GM12878 (cell line): Measurements from ENCODE around the gene COA1. TPM values are rescaled to one million over a fixed set of nuclear protein-coding genes. Genes with fewer than 3 reads are reported as not detected.

Source experiments
- ATAC-seq: fragments of 200-7000 bp; cut with Tn5 transposase; 3 replicates; pipeline ENCODE4 v1.9.1; 2020; ENCODE audit warnings: mild to moderate bottlenecking, moderate library complexity
- BruUV-seq: library from RNA; stranded (reverse); fragments of 400-500 nt; replicated peaks from 2 replicates; lab custom pipeline; 2021; lab: Mats Ljungman, UMichigan
- CTCF ChIA-PET: fragments of 300-600 bp; sonication (Branson Sonifier 250); formaldehyde crosslinking; extraction: SDS; loops from one replicate; lab custom pipeline; 2021; ENCODE audit warnings: inconsistent platforms; lab: Yijun Ruan, JAX
- POLR2A ChIA-PET: fragments of 350-600 bp; formaldehyde crosslinking; extraction: SDS; loops from one replicate; lab custom pipeline; 2021; ENCODE audit warnings: inconsistent platforms; lab: Charles Lee
- RAD21 ChIA-PET: fragments of 300-600 bp; sonication (Branson Sonifier 250); formaldehyde crosslinking; loops from one replicate; lab custom pipeline; 2023; ENCODE audit warnings: antibody characterized with exemption; ENCODE audit not compliant: unreplicated experiment; lab: Charles Lee
- SMC1A ChIA-PET: fragments of 300-600 bp; sonication (Branson Sonifier 250); formaldehyde crosslinking; loops from one replicate; lab custom pipeline; 2023; ENCODE audit not compliant: unreplicated experiment, uncharacterized antibody; lab: Charles Lee
- DNase-seq: peaks from one replicate; pipeline ENCODE4 v3.0.0-alpha.2; 2011; ENCODE audit warnings: low read depth, low spot score
- FAIRE-seq: peaks from 3 replicates; lab custom pipeline; 2011; peaks lifted over from hg19 to GRCh38; lab: Jason Lieb, UNC
- H2AFZ ChIP-seq: 2 replicates; pipeline ENCODE4 v1.6.0; 2011; ENCODE audit warnings: low read depth, low read length, control low read depth; ENCODE audit not compliant: control insufficient read depth
- H3K27ac ChIP-seq: 2 replicates; pipeline ENCODE4 v1.5.1; 2011; ENCODE audit warnings: control low read depth; ENCODE audit not compliant: control insufficient read depth, insufficient read depth
- H3K27me3 ChIP-seq, 2 experiments: replicated peaks in 1 of 2; 2 replicates each; pipeline versions ENCODE4 v1.6.0 to v1.6.1; 2011; ENCODE audit warnings: low read length in 1 of 2; ENCODE audit not compliant: control insufficient read depth in 2 of 2, insufficient read depth in 2 of 2
- H3K36me3 ChIP-seq, 2 experiments: 2 replicates each; pipeline ENCODE4 v1.5.1; 2011; ENCODE audit warnings: low read length in 1 of 2; ENCODE audit not compliant: control insufficient read depth in 2 of 2, insufficient read depth in 2 of 2
- H3K4me1 ChIP-seq: 2 replicates; pipeline ENCODE4 v1.6.1; 2011; ENCODE audit warnings: mild to moderate bottlenecking, low read length, moderate library complexity, mixed read lengths; ENCODE audit not compliant: control insufficient read depth, insufficient read depth
- H3K4me2 ChIP-seq: 2 replicates; pipeline ENCODE4 v1.6.0; 2011; ENCODE audit warnings: control low read depth; ENCODE audit not compliant: control insufficient read depth, insufficient read depth
- H3K4me3 ChIP-seq: fragments of 200-600 bp; sonication (generic); 2 replicates; pipeline ENCODE4 v1.5.1; 2016
- H3K79me2 ChIP-seq: 2 replicates; pipeline ENCODE4 v1.6.0; 2011; ENCODE audit warnings: low read length; ENCODE audit not compliant: control insufficient read depth, insufficient read depth
- H3K9ac ChIP-seq: 2 replicates; pipeline ENCODE4 v1.8.0; 2011; ENCODE audit warnings: low read length, control low read depth, mixed read lengths; ENCODE audit not compliant: control insufficient read depth, insufficient read depth
- H3K9me3 ChIP-seq: replicated peaks from 3 replicates; pipeline ENCODE4 v1.5.1; 2011; ENCODE audit warnings: mild to moderate bottlenecking, low read length; ENCODE audit not compliant: control insufficient read depth, insufficient read depth
- H4K20me1 ChIP-seq: 2 replicates; pipeline ENCODE4 v1.6.0; 2011; ENCODE audit not compliant: control insufficient read depth, insufficient read depth
- ATF7 ChIP-seq: fragments of 450-650 bp; IDR thresholded peaks from 2 replicates; pipeline ENCODE4 v1.6.1; 2016; ENCODE audit warnings: low read depth, mild to moderate bottlenecking
- E2F4 ChIP-seq: IDR thresholded peaks from 2 replicates; pipeline ENCODE4 v1.6.1; 2012; ENCODE audit warnings: low read depth, low read length, improper control_type of control experiment
- RELB ChIP-seq: fragments of 450-650 bp; IDR thresholded peaks from 2 replicates; pipeline ENCODE4 v1.6.1; 2017; ENCODE audit warnings: low read depth, mild to moderate bottlenecking, moderate library complexity
- RFX5 ChIP-seq: IDR thresholded peaks from 2 replicates; pipeline ENCODE4 v1.6.1; 2011; ENCODE audit warnings: low read depth, low read length, improper control_type of control experiment
- SKIL ChIP-seq: fragments of 450-650 bp; IDR thresholded peaks from 2 replicates; pipeline ENCODE4 v1.6.1; 2017; ENCODE audit warnings: mild to moderate bottlenecking, low read depth, inconsistent platforms; ENCODE audit not compliant: poor library complexity, severe bottlenecking
- SREBF2 ChIP-seq: IDR thresholded peaks from 2 replicates; pipeline ENCODE4 v1.6.1; 2012; ENCODE audit warnings: mild to moderate bottlenecking, low read length
- STAT1 ChIP-seq: fragments of 450-650 bp; conservative IDR thresholded peaks from 2 replicates; pipeline ENCODE4 v1.6.1; 2014; ENCODE audit warnings: antibody characterized with exemption, mild to moderate bottlenecking
- STAT3 ChIP-seq: IDR thresholded peaks from 2 replicates; pipeline ENCODE4 v1.6.1; 2011; ENCODE audit warnings: low read depth, low read length, improper control_type of control experiment
- YY1 ChIP-seq: IDR thresholded peaks from 2 replicates; pipeline ENCODE4 v1.6.1; 2011; ENCODE audit warnings: low read depth, mild to moderate bottlenecking, low read length
- ZNF687 ChIP-seq: fragments of 450-650 bp; IDR thresholded peaks from 2 replicates; pipeline ENCODE4 v1.6.1; 2017; ENCODE audit warnings: mild to moderate bottlenecking, moderate library complexity
- ZSCAN29 ChIP-seq: fragments of 450-650 bp; IDR thresholded peaks from 2 replicates; pipeline ENCODE4 v1.6.1; 2017; ENCODE audit warnings: mild to moderate bottlenecking, moderate library complexity
- ZZZ3 ChIP-seq: IDR thresholded peaks from 2 replicates; pipeline ENCODE4 v1.6.1; 2011; ENCODE audit warnings: low read depth; ENCODE audit not compliant: control insufficient read depth, insufficient read length
- WGBS: methylation state at CpG from one replicate; pipeline ENCODE4 v1.1.6; 2016; ENCODE audit warnings: low lambda C conversion rate; ENCODE audit not compliant: insufficient replicate concordance, insufficient coverage; ENCODE audit errors: missing lambda C conversion rate; 5-methylcytosine and 5-hydroxymethylcytosine counted together
- in situ Hi-C: fragments of 300-500 bp; cut with MboI; formaldehyde crosslinking; loops from 9 replicates; pipeline ENCODE4 v1.14.3; 2018; ENCODE audit warnings: mixed read lengths
- intact Hi-C: fragments of 100-400 bp; cut with micrococcal nuclease; formaldehyde crosslinking; loops from one replicate; pipeline ENCODE4 v1.14.2; 2022; ENCODE audit not compliant: unreplicated experiment
- polyA plus RNA-seq, 11 experiments: library from polyadenylated mRNA; depleted of rRNA in 4 of 11; unstranded in 6 of 11; stranded (reverse) in 5 of 11; fragments of >200 nt; fragmentation: Nextera tagmentation in 4 of 11; fragmentation: Illumina TruSeq in 1 of 11; extraction: Ambion mirVana in 4 of 11; extraction: Trizol in 1 of 11; gene quantifications; 1 replicate in 1 of 11; 2 replicates in 10 of 11; pipeline versions ENCODE4 v1.2.1 to v1.2.3, GENCODE V29; 2011 to 2016; ENCODE audit warnings: inconsistent platforms in 2 of 11, missing spikeins in 2 of 11, low read depth in 1 of 11
- total RNA-seq, 4 experiments: library from RNA; depleted of rRNA in 3 of 4; stranded (reverse); fragments of >200 nt in 3 of 4; fragmentation: Illumina TruSeq in 1 of 4; extraction: Trizol in 1 of 4; gene quantifications; 2 replicates each; pipeline versions ENCODE4 v1.2.1 to v1.2.3, GENCODE V29; 2013 to 2021

COA1 gene
- total and polyA plus RNA-seq, 10 of the 15 experiments (the other 5 are each of a cell fraction or from before 2014, with no cell fraction given): 83.1 to 258 (median 111) TPM

- TF ChIP-seq RELB (peak; percentile 83), YY1 (0 out of 2 replicates have a peak, but pooled peaks have one; percentile 21), ZSCAN29 (no peak), RFX5 (no peak), STAT3 (no peak), E2F4 (no peak), SREBF2 (no peak)
Observed at GRCh38 chr7:43590862-43591557, 138.3 kb downstream of the COA1 start (continued).

GRCh38 chr7:43589728-43590127 is 139.6 kb downstream of the COA1 start:
- FAIRE-seq: no peak
- intact Hi-C loops (loop anchor here (5.0 kb wide), 1 partner anchor 657 kb away; the partner anchor contains the start of genes MRPL32 and PSMA2), in situ Hi-C loops (loop anchor here (10.0 kb wide), 1 partner anchor 105 kb away; no protein-coding TSS in a partner anchor)
- ChIA-PET SMC1A (interaction anchor here (0.7 to 9.8 kb wide), 6 partner anchors 19 to 279 kb away, joined by 3 to 163 read pairs (median 49); partner anchors contain the start of gene COA1), RAD21 (interaction anchor here (1.3 to 12.2 kb wide), 4 partner anchors 23 to 141 kb away, joined by 4 to 280 read pairs (median 20); partner anchors contain the start of gene COA1), CTCF (interaction anchor here (1.3 to 12.5 kb wide), 4 partner anchors 59 to 250 kb away, joined by 3 to 183 read pairs (median 50); no protein-coding TSS in a partner anchor), POLR2A (interaction anchor here (9.8 kb wide), 1 partner anchor 58 kb away, joined by 138 read pairs; no protein-coding TSS in a partner anchor)
- H3K27me3 ChIP-seq: no peaks in the 10 kb centered on the region
- H3K9ac ChIP-seq: peak overlapping the region; percentile 53
- H2AFZ ChIP-seq: no peak overlapping the region
- H3K4me2 ChIP-seq: peak overlapping the region; percentile 88
- BruUV-seq: no TSS peak
- peaks cover 39% of the 10 kb centered on the region for H3K4me1 ChIP-seq
- peak overlapping the region; percentile 98 for H3K27ac ChIP-seq
- no peaks in the 10 kb centered on the region for H4K20me1 ChIP-seq
- DNase-seq: no peak
- no peak for ATAC-seq
- peaks cover 98% of the 10 kb centered on the region for H3K79me2 ChIP-seq
- no peaks in the 10 kb centered on the region; the same call in 2 of the 3 replicates for H3K9me3 ChIP-seq
- H3K4me3 ChIP-seq: peak overlapping the region; percentile 66
- no peaks in the 10 kb centered on the region; a peak in 1 of 4 replicates for H3K36me3 ChIP-seq
- 32% methylated on average over 3 of the region's 3 CpGs for WGBS
- TF ChIP-seq ZNF687: no peak
- no peak for TF ChIP-seq SKIL
- TF ChIP-seq STAT1: no peak
- TF ChIP-seq ATF7: no peak
- TF ChIP-seq ZZZ3: no peak
